HG03064 (cell line): ENCODE results near the gene GID8.

Experiments
- ATAC-seq: cut with Tn5 transposase; IDR thresholded peaks from one replicate; pipeline ENCODE4 v1.9.1; 2021; ENCODE audit warnings: low read depth; ENCODE audit not compliant: unreplicated experiment

GID8 gene

DNA sequence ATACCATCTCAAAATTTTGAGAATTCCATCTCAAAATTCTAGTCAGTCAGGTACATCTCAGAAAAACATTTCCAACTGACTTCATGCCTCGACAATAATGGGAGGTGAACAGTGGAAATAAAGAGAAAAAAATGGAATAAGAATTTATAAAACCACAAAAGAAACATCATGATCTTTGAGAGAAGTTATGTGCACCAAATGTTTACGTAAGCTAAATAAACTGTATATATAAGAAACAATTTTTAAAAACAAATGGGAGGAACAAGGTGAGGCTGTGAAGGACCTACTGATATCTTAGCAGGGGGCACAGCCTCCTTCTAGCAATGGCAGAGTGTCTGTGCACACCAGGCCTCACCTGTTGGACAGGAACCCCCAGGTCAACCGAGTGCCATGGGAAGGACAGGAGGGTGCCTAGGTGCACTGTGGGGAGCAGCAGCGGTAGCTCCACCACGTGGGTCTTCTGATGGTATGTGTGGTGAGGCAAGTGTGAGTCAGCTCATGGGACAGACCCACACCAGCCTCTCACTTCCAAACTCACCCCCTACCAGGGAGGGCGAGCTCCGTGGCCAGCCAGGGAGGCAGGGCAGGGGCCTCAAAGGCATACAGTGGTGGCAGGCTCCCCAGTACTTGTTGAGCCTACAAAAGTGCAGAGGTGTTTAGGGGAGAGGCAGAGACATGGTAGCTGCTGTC lies 34.9 kb upstream of the GID8 start:
- no peak for ATAC-seq

DNA sequence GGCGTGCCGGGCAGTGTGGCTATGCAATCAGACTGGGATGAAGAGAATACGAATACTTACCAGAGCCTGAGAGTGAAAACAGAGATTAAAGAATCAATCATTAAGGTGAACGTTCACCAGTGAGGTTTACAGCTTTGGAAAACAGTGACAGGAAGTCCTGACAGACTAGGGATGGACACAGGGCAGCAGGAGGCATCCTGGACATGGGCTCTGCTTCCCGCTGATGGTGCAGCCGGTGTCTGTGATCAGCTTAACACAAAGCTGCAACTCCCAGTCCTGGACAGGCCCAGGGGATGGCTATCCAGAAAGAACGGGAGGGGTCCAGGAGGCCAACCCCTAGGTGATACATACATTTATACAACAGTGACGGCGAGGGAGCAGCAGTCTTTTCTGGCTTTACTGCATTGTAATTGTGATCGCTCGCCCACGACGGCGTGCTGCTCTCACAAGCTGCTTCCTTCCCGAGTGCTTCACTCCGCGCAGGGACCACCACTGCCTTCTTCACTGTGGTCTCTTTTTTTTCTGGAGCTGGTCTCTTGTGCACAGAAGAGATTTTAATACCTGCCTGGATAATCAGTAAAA lies 32.3 kb upstream of the GID8 start:
- ATAC-seq: no peak

DNA sequence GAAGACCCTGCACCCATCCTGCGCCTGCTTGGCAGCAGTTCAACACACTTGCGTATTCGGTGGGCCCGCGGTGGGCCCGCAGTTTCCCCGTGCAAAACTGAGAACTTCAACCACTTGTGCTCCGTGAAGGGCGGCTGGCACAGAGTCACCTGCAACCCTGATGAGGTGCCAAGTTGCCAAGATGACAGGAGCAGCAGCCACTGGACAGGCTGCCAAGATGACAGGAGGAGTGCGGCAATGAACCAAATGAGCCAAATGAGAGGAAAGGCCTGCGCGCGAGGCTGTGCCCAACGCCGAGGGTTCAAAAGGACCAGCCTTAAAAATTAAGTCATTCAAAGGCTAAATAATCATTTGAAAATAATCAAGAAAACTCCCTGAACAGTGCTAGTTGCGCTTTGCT lies 31.7 kb upstream of the GID8 start:
- no peak for ATAC-seq

DNA sequence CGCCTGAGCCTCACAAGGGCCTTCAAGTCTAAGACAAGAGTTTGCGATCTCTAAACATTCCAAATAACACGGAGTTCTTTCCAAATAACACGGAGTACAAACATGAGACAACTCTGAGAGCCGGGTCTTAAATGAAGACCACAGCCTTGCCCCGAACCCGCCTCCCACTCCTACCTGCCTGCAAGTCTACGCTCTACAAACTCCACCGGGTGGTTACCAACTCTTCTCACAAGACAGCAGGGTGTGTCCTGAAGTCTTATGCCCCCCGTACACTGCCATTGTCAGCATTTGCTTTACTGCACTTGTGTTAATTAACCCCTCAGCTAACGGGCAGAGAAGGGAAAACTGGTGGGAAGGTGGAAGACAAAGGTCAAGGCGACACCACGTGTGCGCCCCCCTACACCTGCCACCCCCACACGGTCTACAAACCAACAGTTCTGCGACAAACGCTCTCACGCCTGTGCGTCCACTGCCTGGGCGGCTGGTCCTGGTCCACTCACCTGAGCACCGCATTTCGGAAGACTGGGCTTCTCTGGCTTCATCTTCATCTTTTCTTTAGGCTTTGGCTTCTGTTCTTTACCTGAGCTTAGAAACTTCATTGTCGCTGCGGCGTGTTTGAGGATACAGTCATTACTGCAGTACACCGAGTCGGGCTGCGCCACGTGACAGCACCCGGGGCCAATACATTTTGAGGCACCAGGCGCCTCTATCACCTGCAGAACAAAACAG lies 31.1 kb upstream of the GID8 start:
- no peak for ATAC-seq

DNA sequence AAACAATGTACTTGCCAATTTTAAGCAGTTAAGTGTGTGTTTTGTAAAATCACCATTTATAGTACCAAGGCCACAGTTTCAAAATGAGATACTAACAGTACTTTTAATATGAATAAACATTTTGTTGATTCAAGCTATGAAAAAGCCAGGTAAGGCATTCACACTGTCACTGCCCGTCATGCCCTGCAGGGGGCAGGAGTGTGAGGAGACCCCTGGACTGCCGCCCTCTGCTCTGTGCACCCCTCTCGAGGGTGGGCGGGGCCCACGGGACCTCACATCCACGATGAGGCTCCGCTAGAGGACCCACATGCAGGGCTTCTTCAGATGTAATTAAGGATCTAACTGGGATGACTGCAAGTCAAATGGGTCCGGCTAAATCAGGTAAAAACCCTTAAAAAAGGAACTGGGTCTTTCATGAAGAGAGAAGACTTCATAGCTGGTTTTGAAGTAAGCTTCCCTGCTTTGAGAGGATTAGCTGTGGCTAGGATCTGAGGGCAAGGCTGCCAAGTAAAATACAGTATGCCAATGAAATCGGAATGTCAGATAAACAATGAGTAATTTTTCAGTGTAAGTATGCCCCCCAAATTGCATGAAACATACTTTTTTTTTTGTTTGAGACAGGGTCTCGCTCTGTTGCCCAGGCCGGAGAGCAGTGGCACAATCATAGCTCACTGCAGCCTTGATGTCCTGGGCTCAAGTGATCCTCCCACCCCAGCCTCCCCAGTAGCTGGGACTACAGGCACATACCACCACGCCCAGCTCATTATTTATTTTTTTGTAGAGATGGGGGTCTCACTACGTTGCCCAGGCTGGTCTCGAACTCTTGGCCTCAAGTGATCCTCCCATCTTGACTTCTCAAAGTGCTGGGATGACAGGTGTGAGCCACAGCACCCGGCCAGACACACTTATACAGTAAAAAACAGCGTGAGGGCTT lies 30.3 kb upstream of the GID8 start:
- ATAC-seq: no peak

DNA sequence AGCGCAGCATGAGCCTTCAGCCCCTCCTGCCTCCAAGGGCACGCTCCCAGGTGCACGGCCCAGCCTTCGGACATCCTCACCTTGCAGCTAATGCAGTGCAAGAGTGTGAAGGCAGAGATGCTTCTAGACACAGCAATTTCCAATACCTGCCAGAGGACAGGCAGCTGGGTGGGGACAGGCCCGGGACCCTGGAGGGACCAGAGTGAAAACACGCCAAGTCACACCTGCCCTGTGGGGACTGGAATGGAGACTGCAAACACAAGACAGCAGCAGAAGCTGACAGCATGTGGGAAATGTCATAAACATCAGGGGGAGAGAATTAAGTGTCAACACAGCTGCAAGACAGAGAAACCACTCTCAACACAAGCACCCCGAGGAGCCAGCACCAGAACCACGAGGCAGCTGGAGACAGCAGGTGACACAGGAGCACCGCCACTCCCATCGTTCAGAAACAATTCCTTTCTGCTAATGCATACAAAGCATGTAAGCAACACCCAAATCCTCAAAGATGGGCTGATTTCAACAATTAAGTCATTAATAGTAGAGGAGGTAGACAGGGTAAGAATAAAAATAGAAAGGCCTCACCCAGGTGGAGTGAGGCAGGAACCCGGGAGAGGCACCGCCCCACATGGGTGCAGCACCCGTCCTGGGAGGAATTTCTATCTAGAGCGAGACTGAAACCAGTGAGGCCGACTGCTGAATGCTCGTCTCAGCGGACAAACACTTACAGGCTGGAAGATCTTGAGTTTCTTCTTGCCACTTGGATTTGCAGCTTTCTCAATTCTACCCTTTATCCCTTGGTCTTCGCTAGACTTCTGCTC lies 28.8 kb upstream of the GID8 start:
- ATAC-seq: no peak

DNA sequence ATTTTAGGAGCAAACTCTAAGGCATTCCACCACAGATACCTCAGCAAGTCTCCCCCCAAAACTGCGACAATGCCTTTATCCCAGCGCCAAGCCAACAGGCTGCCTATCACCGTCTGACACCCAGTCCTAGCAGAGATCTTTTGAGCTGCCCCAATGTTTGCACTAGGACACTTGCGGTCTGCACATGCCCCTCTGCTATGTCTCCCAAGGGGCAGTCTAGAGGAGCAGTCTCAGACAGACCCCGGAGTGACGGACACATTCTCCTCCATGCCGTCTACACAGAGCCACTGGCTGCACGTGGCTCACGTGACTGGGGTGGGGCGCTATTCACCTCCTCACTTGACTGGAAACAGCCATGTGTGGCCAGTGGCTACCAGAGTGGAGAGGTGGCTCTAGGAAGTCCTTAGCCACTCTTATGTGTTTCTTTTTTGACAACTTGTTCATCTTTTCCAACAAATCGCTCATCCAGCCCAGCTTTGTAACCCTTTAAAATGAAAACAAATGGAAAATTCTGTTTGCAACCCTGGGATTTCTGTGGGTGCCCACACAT lies 27.7 kb upstream of the GID8 start:
- ATAC-seq: no peak

DNA sequence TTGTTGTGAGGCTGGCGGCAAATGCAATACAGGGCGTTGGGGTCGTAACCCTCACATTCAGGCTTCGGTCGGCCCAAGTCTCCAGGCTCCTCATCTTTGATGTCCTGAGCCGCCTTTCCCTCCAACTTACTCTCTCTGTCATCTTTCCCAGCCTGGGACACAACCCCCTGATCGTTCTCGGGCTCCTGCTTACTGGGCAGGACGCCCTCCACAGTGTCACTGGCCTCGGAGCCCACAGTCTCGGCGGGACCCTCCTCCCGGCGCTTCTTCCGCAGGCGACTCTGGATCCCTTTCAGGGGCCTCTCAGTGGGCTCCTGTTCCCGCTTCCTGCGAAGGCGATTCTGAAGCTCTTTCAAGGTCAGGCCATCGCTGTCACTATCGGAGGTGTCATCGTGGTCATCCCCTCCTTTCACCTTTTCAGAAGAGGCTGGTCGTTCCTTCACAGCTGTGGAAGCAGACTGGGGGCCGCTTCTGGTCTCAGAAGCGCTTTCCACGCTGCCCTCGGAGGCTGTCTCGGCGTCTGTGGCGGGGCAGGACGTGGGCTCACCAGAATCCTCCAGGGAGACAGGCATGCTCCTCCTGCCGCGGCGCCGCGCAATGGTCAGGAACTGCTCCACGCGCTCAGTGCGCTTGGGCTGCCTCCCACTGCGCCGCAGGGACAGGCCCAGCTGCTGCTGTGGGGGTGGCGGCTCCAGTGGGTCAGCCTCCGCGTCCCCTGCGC lies 27.0 kb upstream of the GID8 start:
- no peak for ATAC-seq

DNA sequence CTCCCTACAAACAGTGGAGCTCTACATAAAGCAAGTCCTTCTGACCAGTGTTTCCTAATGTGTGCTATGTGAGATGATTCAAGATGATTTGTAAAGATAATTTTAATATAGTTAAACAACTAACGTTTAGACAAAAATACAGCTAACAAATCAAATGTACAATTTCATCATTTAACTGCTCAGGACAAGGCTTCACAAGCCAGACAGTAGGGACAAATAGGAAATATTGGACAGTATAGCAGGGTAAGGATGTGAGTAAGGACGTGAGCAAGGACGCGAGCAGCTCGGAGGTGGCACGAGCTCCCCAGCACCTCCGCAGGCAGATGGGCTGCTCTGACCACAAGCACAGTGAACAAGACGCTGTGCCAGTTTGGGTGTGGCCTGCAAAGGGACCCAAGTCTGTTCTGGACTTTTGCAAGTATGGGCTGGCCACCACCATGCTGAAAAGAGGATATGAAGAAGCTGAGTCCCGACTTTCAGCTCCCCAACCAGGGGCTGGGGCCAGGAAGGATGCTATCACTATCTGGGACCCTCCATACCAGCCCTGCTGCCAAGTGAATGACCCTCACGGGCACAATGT lies 26.2 kb upstream of the GID8 start:
- no peak for ATAC-seq

DNA sequence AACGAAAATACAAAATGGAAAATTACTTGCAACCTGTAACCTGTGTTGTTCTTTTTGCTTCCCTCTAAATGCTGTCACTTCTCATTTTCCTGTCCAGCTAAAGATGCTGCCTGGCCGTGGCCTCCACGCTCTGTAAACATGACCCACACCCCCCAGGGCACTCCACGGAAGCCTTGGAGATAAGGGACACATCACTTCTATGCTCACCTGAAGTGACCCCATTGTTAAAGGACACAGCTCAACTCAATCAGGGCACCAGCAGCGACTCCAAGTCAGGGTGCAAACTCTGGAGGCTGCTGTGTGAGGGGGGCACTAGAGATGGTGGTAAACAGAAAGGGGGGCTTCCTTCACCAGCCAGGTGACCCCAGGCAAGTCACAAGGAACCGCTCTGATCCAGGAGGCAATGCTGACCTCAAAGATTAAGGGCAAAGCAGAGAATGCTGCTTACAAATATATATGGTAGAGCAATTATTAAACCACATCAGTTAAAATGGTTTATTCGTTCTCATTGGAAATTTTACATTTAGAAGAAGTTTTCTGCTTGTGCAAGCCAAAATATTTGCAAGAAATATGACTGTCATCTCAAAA lies 24.8 kb upstream of the GID8 start:
- ATAC-seq: no peak

DNA sequence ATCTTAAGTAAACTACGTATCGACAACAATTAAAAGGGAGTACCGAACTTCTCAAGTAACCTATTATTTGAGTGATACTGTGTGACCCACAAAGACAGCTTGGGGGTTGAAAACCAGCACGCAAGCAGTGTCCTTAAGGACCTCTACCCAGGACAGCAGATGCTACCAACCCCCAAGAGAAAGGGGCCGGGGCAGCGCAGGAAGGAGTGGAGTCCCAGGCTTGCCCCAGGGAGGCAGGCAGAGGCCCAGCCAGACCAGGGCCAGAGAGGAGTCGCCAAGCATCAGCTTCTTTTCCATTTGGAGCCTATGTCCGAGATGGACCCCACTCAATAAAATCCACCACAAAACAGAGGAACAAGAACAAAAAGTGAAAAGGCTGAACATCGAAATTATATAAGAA lies 23.5 kb upstream of the GID8 start:
- no peak for ATAC-seq

DNA sequence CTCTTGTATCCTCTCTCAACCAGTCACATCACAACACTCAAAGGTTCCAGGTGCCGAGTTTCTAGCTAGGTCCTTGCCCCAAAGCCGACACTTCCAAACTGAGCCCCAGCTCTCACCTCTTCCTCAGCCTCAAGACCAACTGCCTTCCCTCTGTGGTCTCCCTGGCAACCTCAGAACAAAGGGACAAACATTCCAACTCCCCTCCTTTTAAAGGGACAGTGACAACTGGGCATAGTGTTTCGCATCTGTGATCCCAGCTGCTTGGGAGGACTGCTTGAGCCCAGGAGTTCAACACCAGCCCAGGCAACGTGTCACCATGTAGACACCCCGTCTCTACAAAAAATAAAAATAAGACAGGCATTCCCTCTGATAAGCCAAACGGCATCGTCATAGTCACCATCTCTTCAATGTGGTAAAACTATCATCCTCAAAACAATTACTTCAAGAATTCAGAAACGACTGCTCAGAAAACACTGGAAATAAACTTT lies 22.9 kb upstream of the GID8 start:
- no peak for ATAC-seq

DNA sequence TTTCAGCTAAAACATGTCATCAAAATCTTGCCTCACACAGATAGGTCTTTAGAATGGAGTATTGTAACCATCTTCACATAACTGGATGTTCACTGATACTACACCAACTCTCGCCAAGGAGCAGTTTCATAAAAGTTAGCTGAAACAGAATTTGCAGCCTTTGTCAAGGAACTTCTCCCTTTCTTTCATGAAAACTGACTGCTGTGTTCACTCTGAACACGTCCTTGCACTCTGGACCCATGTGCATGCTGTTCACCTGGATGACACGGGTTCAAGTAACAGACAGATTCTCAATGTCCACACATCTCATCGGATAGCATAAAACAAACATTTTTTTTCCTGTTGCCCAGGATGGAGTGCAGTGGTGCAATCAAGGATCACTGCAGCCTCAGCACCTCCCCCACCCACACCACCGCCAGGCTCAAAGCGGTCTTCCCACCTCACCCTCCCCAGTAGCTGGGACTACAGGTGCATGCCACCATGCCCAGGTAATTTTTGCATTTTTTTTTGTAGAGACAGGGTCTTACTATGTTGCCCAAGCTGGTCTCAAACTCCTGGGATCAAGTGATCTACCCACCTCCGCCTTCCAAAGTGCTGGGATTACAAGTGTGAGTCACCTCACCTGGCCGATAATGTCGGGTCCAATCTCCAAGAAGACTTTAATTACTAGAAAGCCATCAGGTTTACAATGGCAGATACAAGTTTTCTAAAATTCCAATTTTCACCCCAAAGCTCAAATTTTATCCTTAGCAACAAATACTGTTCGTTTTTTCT lies 21.1 kb upstream of the GID8 start:
- no peak for ATAC-seq

DNA sequence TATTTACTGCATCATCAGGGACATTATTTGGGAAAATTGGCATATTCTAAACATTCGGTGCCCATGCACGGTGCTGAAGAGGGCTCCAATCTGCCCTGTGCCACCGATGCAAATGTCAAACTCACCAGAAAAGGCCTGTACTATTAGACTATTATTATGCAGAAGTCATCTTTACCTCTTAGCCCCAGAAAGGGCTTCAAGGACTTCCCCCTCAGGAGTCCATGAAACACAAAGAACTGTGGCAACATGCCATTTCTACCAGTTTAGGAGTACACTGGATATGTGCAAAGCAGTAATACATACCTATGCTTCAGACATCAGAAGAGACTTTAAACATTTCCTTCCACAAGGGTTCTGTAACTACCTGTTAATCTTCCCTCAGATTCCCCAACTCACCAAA lies 20.2 kb upstream of the GID8 start:
- ATAC-seq: no peak

DNA sequence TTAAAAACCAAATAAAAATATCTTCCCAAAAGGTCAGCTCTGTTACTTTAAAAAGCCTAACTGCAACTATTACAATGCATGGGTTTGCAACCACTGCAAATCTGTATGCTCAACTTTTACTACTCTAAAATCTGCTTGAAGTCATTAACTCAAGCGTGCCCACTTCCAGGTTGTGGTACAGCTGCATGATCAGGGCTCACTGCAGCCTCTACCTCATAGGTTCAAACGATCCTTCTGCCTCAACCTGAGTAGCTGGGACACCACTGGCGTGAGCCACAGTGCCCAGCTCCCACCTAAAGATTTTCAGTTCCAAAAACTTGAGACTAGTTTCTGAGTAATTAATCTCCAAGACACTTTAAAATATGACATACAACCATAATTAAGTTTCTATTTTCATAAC lies 19.8 kb upstream of the GID8 start:
- no peak for ATAC-seq

DNA sequence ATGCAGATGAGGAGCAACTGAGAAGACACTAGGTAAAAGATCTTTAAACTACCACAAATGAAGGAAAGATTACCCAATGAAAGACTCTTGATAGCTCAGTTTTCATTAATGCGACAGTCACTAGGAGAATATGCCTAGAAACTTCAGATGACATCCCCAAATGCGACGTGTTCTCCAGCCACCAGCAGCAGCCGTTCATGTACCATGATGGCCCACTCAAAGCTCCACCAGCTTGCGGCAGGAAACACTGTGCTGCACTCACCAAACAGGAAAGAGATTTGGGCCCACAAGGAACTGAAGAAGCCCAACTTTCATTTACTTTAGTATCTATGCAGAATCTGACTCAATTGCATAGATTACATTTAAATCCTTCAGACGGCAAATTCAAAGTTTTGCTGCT lies 19.1 kb upstream of the GID8 start:
- no peak for ATAC-seq

DNA sequence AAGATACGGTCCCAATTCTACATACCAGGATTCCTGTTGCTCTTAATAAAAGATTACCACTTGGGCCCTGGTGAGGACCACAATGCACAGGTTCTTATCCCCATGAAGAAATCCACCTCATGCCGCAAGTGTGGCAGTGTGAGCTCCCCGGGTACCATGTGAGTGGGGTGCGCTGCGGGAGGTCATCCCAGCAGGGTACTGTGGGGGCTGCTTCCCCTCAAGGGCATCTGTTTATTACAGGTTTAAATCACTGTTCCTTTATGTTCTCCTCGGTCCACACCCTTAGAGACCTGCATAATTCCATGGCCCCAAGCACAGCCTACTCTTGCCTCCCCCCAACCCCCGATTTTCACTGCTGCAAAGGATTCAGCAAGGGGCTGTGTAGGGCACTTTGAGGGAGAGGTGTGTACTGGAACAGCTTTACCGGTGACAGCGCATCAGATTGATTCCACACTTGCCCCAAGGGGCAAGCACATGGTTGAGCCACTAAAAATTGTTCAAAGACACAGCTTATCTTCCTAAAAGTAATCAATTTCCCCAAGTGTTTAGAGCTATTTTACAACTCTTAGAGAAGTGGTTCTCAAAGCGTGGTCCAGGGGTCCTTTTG lies 17.8 kb upstream of the GID8 start:
- no peak for ATAC-seq
